CD14-positive monocyte (primary cell): ENCODE results near the gene SERP1. TPM values are rescaled to one million over a fixed set of nuclear protein-coding genes. Genes with fewer than 3 reads are reported as not detected.

Experiments
- DNase-seq, 3 donors: peaks; one replicate each; pipeline ENCODE4 v3.0.0-alpha.2; 2011 to 2022
- H2AFZ ChIP-seq: 2 replicates; pipeline ENCODE4 v1.6.0; 2012; ENCODE audit warnings: mild to moderate bottlenecking, low read depth, low read length, inconsistent platforms; ENCODE audit not compliant: insufficient read depth, poor library complexity, severe bottlenecking
- H3K27ac ChIP-seq, 2 donors: 1 replicate in 1 of 2; 2 replicates in 1 of 2; pipeline ENCODE4 v1.5.1; 2012 to 2013; ENCODE audit warnings: low read length in 2 of 2, control low read depth in 1 of 2, inconsistent platforms in 1 of 2, low read depth in 1 of 2, mild to moderate bottlenecking in 1 of 2
- H3K27me3 ChIP-seq, 2 donors: one replicate each; pipeline versions ENCODE4 v1.6.0 to v1.6.1; 2011 to 2013; ENCODE audit warnings: low read length in 2 of 2; ENCODE audit not compliant: control insufficient read depth in 2 of 2, insufficient read depth in 2 of 2
- H3K36me3 ChIP-seq, 2 donors: replicated peaks in 1 of 2; 1 replicate in 1 of 2; 2 replicates in 1 of 2; pipeline versions ENCODE4 v1.5.1 to v1.6.1; 2012 to 2013; ENCODE audit warnings: low read length in 2 of 2, control low read depth in 1 of 2, inconsistent platforms in 1 of 2, mild to moderate bottlenecking in 1 of 2; ENCODE audit not compliant: insufficient read depth in 2 of 2, control insufficient read depth in 1 of 2
- H3K4me1 ChIP-seq, 2 donors: 1 replicate in 1 of 2; 2 replicates in 1 of 2; pipeline versions ENCODE4 v1.5.1 to v1.6.1; 2012 to 2013; ENCODE audit warnings: low read length in 2 of 2, control low read depth in 1 of 2, inconsistent platforms in 1 of 2, mild to moderate bottlenecking in 1 of 2, moderate library complexity in 1 of 2; ENCODE audit not compliant: insufficient read depth in 2 of 2, control insufficient read depth in 1 of 2
- H3K4me2 ChIP-seq: replicated peaks from 2 replicates; pipeline ENCODE3; 2012; ENCODE audit warnings: low read length, moderate library complexity, mild to moderate bottlenecking; ENCODE audit not compliant: poor library complexity, severe bottlenecking; ENCODE audit errors: extremely low read depth
- H3K4me3 ChIP-seq, 3 experiments: fragments of 200-600 bp in 1 of 3; sonication (generic) in 1 of 3; replicated peaks in 1 of 3; 1 replicate in 2 of 3; 2 replicates in 1 of 3; pipeline ENCODE4 v1.5.1; 2011 to 2013; ENCODE audit warnings: low read length in 3 of 3, mild to moderate bottlenecking in 3 of 3, control low read depth in 2 of 3, low read depth in 2 of 3, inconsistent platforms in 1 of 3, moderate library complexity in 1 of 3
- H3K79me2 ChIP-seq: 2 replicates; pipeline ENCODE4 v1.6.0; 2012; ENCODE audit warnings: mild to moderate bottlenecking, control low read depth, inconsistent platforms, low read length, moderate library complexity; ENCODE audit not compliant: insufficient read depth
- H3K9ac ChIP-seq: 2 replicates; pipeline ENCODE4 v1.6.0; 2017; ENCODE audit warnings: low read length, mild to moderate bottlenecking; ENCODE audit not compliant: insufficient read depth, poor library complexity, severe bottlenecking
- H3K9me3 ChIP-seq, 2 donors: replicated peaks in 1 of 2; 1 replicate in 1 of 2; 2 replicates in 1 of 2; pipeline versions ENCODE4 v1.5.1 to v1.6.1; 2012 to 2013; ENCODE audit warnings: low read length in 2 of 2, control low read depth in 1 of 2; ENCODE audit not compliant: control insufficient read depth in 1 of 2, insufficient read depth in 1 of 2
- H4K20me1 ChIP-seq: 2 replicates; pipeline ENCODE4 v1.6.0; 2012; ENCODE audit warnings: mild to moderate bottlenecking, low read length, control low read depth, moderate library complexity; ENCODE audit not compliant: insufficient read depth
- H3K27ac Mint-ChIP-seq, 7 donors: one replicate each; pipeline ENCODE4 v1.8.0; 2020; ENCODE audit warnings: mild to moderate bottlenecking in 7 of 7, mixed read lengths in 7 of 7, moderate library complexity in 6 of 7, inconsistent platforms in 2 of 7
- H3K27me3 Mint-ChIP-seq, 3 donors: one replicate each; pipeline ENCODE4 v1.8.0; 2021 to 2022; ENCODE audit warnings: low read depth in 3 of 3, mild to moderate bottlenecking in 3 of 3, mixed read lengths in 3 of 3, moderate library complexity in 3 of 3, inconsistent platforms in 1 of 3
- H3K36me3 Mint-ChIP-seq, 2 donors: one replicate each; pipeline ENCODE4 v1.8.0; 2020; ENCODE audit warnings: mixed read lengths in 2 of 2, inconsistent platforms in 1 of 2, mild to moderate bottlenecking in 1 of 2
- H3K4me1 Mint-ChIP-seq: one replicate; pipeline ENCODE4 v1.8.0; 2020; ENCODE audit warnings: mild to moderate bottlenecking, mixed read lengths
- H3K4me3 Mint-ChIP-seq, 2 donors: one replicate each; pipeline ENCODE4 v1.8.0; 2020; ENCODE audit warnings: mild to moderate bottlenecking in 2 of 2, mixed read lengths in 2 of 2, moderate library complexity in 1 of 2
- H3K9me3 Mint-ChIP-seq, 7 donors: one replicate each; pipeline ENCODE4 v1.8.0; 2020 to 2022; ENCODE audit warnings: mixed read lengths in 7 of 7, mild to moderate bottlenecking in 6 of 7, moderate library complexity in 6 of 7, inconsistent platforms in 2 of 7
- CTCF ChIP-seq: fragments of 200-600 bp; IDR thresholded peaks from one replicate; pipeline ENCODE4 v1.8.0; 2022; ENCODE audit warnings: antibody characterized with exemption, mild to moderate bottlenecking
- WGBS: methylation state at CpG from one replicate; pipeline ENCODE4 v1.1.5; 2013; ENCODE audit warnings: missing lambda C conversion rate; ENCODE audit not compliant: insufficient coverage; 5-methylcytosine and 5-hydroxymethylcytosine counted together
- intact Hi-C, 2 donors: fragments of 100-400 bp; cut with micrococcal nuclease; formaldehyde crosslinking; loops; one replicate each; pipeline versions ENCODE4 v1.15.0 to v1.15.1; 2023
- polyA plus RNA-seq, 3 donors: library from polyadenylated mRNA; depleted of rRNA in 1 of 3; unstranded in 2 of 3; stranded (reverse) in 1 of 3; fragments of 300-500 nt in 2 of 3; fragments of >200 nt in 1 of 3; fragmentation: Illumina TruSeq in 2 of 3; gene quantifications; 1 replicate in 2 of 3; 2 replicates in 1 of 3; pipeline ENCODE4 v1.2.3, GENCODE V29; 2012 to 2021

Gene SERP1
- polyA plus RNA-seq, 3 donors: 178 to 226 (median 220) TPM

GRCh38 chr3:150583028-150583427, 36.7 kb upstream of the SERP1 start:
- Mint-ChIP-seq H3K27me3 (no peaks in the 10 kb centered on the region), H3K36me3 (peaks cover 49 to 67% of the 10 kb centered on the region in 2 donors), H3K4me3 (no peak overlapping the region), H3K9me3 (no peaks in the 10 kb centered on the region), H3K27ac (no peak overlapping the region), H3K4me1 (no peaks in the 10 kb centered on the region)
- H3K27ac ChIP-seq: no peak overlapping the region
- no peak overlapping the region for H3K9ac ChIP-seq
- WGBS: no CpG with 5 or more reads among the region's 1 CpG
- no peak for TF ChIP-seq CTCF
- peaks cover 69 to 85% of the 10 kb centered on the region in 2 donors for H3K36me3 ChIP-seq
- no peak for DNase-seq
- H3K27me3 ChIP-seq: no peaks in the 10 kb centered on the region
- no peaks in the 10 kb centered on the region for H4K20me1 ChIP-seq
- H3K4me2 ChIP-seq: no peak overlapping the region
- H3K4me3 ChIP-seq: no peak overlapping the region
- no peak overlapping the region for H2AFZ ChIP-seq
- no peaks in the 10 kb centered on the region for H3K9me3 ChIP-seq
- H3K79me2 ChIP-seq: no peaks in the 10 kb centered on the region
- intact Hi-C loops: no loop called here
- no peaks in the 10 kb centered on the region for H3K4me1 ChIP-seq

- no peaks in the 10 kb centered on the region for H3K27me3 ChIP-seq
- H3K36me3 ChIP-seq: peaks cover 71 to 90% of the 10 kb centered on the region in 2 donors
- no peak overlapping the region for H3K27ac Mint-ChIP-seq
- no peak for DNase-seq
- no peaks in the 10 kb centered on the region for H3K9me3 Mint-ChIP-seq
- H3K4me3 ChIP-seq: no peak overlapping the region
- no peak overlapping the region for H2AFZ ChIP-seq
- no peak overlapping the region for H3K27ac ChIP-seq
- intact Hi-C loops: no loop called here
- H3K4me1 Mint-ChIP-seq: no peaks in the 10 kb centered on the region
- no peaks in the 10 kb centered on the region for H3K27me3 Mint-ChIP-seq
- no CpG with 5 or more reads among the region's 2 CpGs for WGBS
- no peak overlapping the region for H3K4me3 Mint-ChIP-seq
- H3K4me1 ChIP-seq: no peaks in the 10 kb centered on the region
- H3K36me3 Mint-ChIP-seq: peaks cover 51 to 65% of the 10 kb centered on the region in 2 donors
- TF ChIP-seq CTCF: no peak
- H3K4me2 ChIP-seq: no peak overlapping the region
- H3K9me3 ChIP-seq: no peaks in the 10 kb centered on the region
- H3K9ac ChIP-seq: no peak overlapping the region
- H3K79me2 ChIP-seq: no peaks in the 10 kb centered on the region
- no peaks in the 10 kb centered on the region for H4K20me1 ChIP-seq
Observed at GRCh38 chr3:150582620-150583019, 36.3 kb upstream of the SERP1 start.
